ENCODE data around the gene USP9X. TPM values are rescaled to one million over a fixed set of nuclear protein-coding genes. Genes with fewer than 3 reads are reported as not detected.
"Not testable (repeated sequence)": the region's sequence is repeated elsewhere in the genome, so short reads cannot be mapped to it uniquely, and the experiment has no call there.

The USP9X gene
- total and polyA plus RNA-seq, 2 donors (not counting 3 experiments of a cell fraction or from before 2014, with no cell fraction given) = 13.7 to 66.8 TPM

DNA sequence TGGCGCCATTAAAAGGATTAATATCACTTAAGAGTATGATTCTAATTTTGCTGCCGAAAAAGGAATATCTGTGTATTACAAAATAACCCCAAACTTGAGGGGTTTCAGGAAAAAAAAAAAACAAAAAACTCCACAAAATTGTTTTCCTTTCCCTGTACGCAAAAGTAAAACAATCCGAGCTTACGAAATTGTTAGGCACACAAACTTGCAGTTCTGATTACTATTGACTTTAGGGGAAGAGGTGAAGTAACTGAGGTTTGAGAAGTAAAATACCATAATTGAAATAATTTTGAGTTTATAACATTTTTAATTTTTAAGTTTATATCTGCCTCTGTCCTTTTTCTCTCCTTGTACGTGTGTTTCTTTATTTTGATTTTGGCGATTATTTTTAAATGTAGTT lies 64.8 kb downstream of the USP9X start:
- Histone ChIP-seq H3K4me1 (ENCODE audit: control insufficient read depth, extremely low read depth, insufficient read depth, low read length) (peaks cover 37% of the 10 kb centered on the region), H3K9ac (replicated peaks; ENCODE audit: extremely low read depth, insufficient read depth, low read length) (no peak overlapping the region), H3K4me3 (replicated peaks in 1 of 3; ENCODE audit: insufficient read depth in 1 of 3, low read depth in 1 of 3, low read length in 3 of 3) (no peak overlapping the region), H3K79me2 (ENCODE audit: control insufficient read depth, insufficient read depth, low read length) (no peaks in the 10 kb centered on the region), H3K27me3 (ENCODE audit: control insufficient read depth in 2 of 2, insufficient read depth in 2 of 2, low read length in 2 of 2) (no peaks in the 10 kb centered on the region), H2AFZ (ENCODE audit: low read depth, low read length) (no peak overlapping the region), H3K27ac (ENCODE audit: insufficient read depth, low read depth, low read length) (no peak overlapping the region), H3K9me3 (replicated peaks; ENCODE audit: control insufficient read depth, insufficient read depth, low read length) (no peaks in the 10 kb centered on the region), H3K9me1 (replicated peaks; ENCODE audit: control insufficient read depth, extremely low read depth, insufficient read depth, low read length) (no peaks in the 10 kb centered on the region), H3K36me3 (ENCODE audit: control insufficient read depth in 2 of 2, extremely low read depth in 1 of 2, insufficient read depth in 2 of 2, low read length in 2 of 2) (no peaks in the 10 kb centered on the region), H3K4me2 (ENCODE audit: insufficient read depth, low read length) (no peak overlapping the region), H4K20me1 (replicated peaks; ENCODE audit: control insufficient read depth, extremely low read depth, insufficient read depth, low read length) (no peaks in the 10 kb centered on the region)
- intact Hi-C loops (cut with micrococcal nuclease) (no loop called here), dilution Hi-C loops (cut with MboI; ENCODE audit: extremely low pct_ligation_motif_present, low sequenced_read_pairs) (no loop called here)
- FAIRE-seq (no peak), DNase-seq (ENCODE audit: low read depth, low spot score) (no peak)
- TF ChIP-seq EZH2 (IDR thresholded peaks at IDR 0.05; ENCODE audit: borderline replicate concordance, low read depth, low read length, severe bottlenecking) (no peak), MAX (IDR thresholded peaks at IDR 0.05; ENCODE audit: insufficient read depth, insufficient read length) (no peak), GATA2 (IDR thresholded peaks at IDR 0.05; ENCODE audit: insufficient read depth, insufficient read length, low read depth, low read length) (no peak)
- ChIA-PET CTCF (no interaction called here), POLR2A (no interaction called here)
- no TSS peak for BruUV-seq (replicated peaks)

DNA sequence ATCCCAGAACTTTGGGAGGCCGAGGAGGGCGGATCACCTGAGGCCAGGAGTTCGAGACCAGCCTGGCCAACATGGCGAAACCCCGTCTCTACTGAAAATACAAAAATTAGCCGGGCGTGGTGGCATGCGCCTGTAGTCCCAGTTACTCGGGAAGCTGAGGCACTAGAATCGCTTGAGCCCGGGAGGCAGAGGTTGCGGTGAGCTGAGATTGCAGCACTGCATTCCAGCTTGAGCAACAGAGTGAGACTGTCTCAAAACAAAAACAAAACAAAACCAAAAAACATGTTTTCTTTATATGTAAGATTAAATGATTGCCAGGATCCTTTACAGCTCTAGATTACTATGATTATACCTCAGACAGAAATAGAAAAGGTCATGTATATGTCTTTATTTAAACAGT lies 66.5 kb downstream of the USP9X start:
- dilution Hi-C loops (cut with MboI; ENCODE audit: extremely low pct_ligation_motif_present, low sequenced_read_pairs); FAIRE-seq: not testable (repeated sequence)

More for the DNA sequence above, 66.5 kb downstream of the USP9X start:
- DNase-seq (ENCODE audit: low read depth, low spot score); H3K9me3 ChIP-seq (replicated peaks; ENCODE audit: control insufficient read depth, insufficient read depth, low read length); H3K4me3 ChIP-seq (replicated peaks in 1 of 3; ENCODE audit: insufficient read depth in 1 of 3, low read depth in 1 of 3, low read length in 3 of 3); H3K9me1 ChIP-seq (replicated peaks; ENCODE audit: control insufficient read depth, extremely low read depth, insufficient read depth, low read length); H3K27me3 ChIP-seq (ENCODE audit: control insufficient read depth in 2 of 2, insufficient read depth in 2 of 2, low read length in 2 of 2); H3K4me2 ChIP-seq (ENCODE audit: insufficient read depth, low read length); CTCF ChIA-PET; H3K36me3 ChIP-seq (ENCODE audit: control insufficient read depth in 2 of 2, extremely low read depth in 1 of 2, insufficient read depth in 2 of 2, low read length in 2 of 2); intact Hi-C loops (cut with micrococcal nuclease); H3K9ac ChIP-seq (replicated peaks; ENCODE audit: extremely low read depth, insufficient read depth, low read length); H4K20me1 ChIP-seq (replicated peaks; ENCODE audit: control insufficient read depth, extremely low read depth, insufficient read depth, low read length); H3K27ac ChIP-seq (ENCODE audit: insufficient read depth, low read depth, low read length); H3K79me2 ChIP-seq (ENCODE audit: control insufficient read depth, insufficient read depth, low read length); H2AFZ ChIP-seq (ENCODE audit: low read depth, low read length); POLR2A ChIA-PET; BruUV-seq (replicated peaks): not testable (repeated sequence)
- peaks cover 23% of the 10 kb centered on the region for H3K4me1 ChIP-seq (ENCODE audit: control insufficient read depth, extremely low read depth, insufficient read depth, low read length)
